IMR-90 (cell line): ENCODE results near the gene SYNE1. TPM values are rescaled to one million over a fixed set of nuclear protein-coding genes. Genes with fewer than 3 reads are reported as not detected.

Experiments used
- ATAC-seq: fragments of 200-7000 bp; cut with Tn5 transposase; 2 replicates; pipeline ENCODE4 v1.9.1; 2020; ENCODE audit warnings: low read depth, mild to moderate bottlenecking, moderate library complexity
- BruUV-seq: library from RNA; stranded (reverse); fragments of 400-500 nt; replicated peaks from 2 replicates; lab custom pipeline; 2021; lab: Mats Ljungman, UMichigan
- CTCF ChIA-PET: fragments of 300-600 bp; formaldehyde crosslinking; extraction: SDS; loops from one replicate; lab custom pipeline; 2021; ENCODE audit warnings: antibody characterized with exemption; lab: Yijun Ruan, JAX
- POLR2A ChIA-PET: fragments of 300-600 bp; sonication (Branson Sonifier 250); formaldehyde crosslinking; loops from one replicate; lab custom pipeline; 2022; ENCODE audit warnings: antibody characterized with exemption; ENCODE audit not compliant: unreplicated experiment; lab: Charles Lee
- DNase-seq: peaks from one replicate; pipeline ENCODE4 v3.0.0; 2013
- H2AFZ ChIP-seq: replicated peaks from 2 replicates; pipeline ENCODE3; 2013; ENCODE audit warnings: low read length, mild to moderate bottlenecking; ENCODE audit not compliant: poor library complexity
- H2AK5ac ChIP-seq: 2 replicates; pipeline ENCODE4 v1.6.1; 2013; ENCODE audit warnings: low read depth, low read length, inconsistent platforms
- H2AK9ac ChIP-seq: replicated peaks from 2 replicates; pipeline ENCODE3; 2013; ENCODE audit warnings: mild to moderate bottlenecking, low read depth, low read length, moderate library complexity; ENCODE audit not compliant: poor library complexity
- H2BK120ac ChIP-seq: 2 replicates; pipeline ENCODE4 v1.6.1; 2013; ENCODE audit warnings: low read depth, low read length, inconsistent platforms
- H2BK15ac ChIP-seq: 3 replicates; pipeline ENCODE4 v1.6.1; 2013; ENCODE audit warnings: low read depth, low read length, inconsistent platforms
- H2BK20ac ChIP-seq: 2 replicates; pipeline ENCODE4 v1.6.1; 2013; ENCODE audit warnings: low read depth, mild to moderate bottlenecking, inconsistent platforms, low read length, moderate library complexity
- H2BK5ac ChIP-seq: 2 replicates; pipeline ENCODE4 v1.6.1; 2013; ENCODE audit warnings: mild to moderate bottlenecking, low read depth, low read length, inconsistent platforms; ENCODE audit not compliant: poor library complexity, severe bottlenecking
- H3K14ac ChIP-seq: replicated peaks from 2 replicates; pipeline ENCODE4 v1.6.1; 2013; ENCODE audit warnings: low read depth, low read length, inconsistent platforms
- H3K18ac ChIP-seq: 2 replicates; pipeline ENCODE4 v1.6.1; 2013; ENCODE audit warnings: low read depth, low read length, control low read depth
- H3K23ac ChIP-seq: 2 replicates; pipeline ENCODE4 v1.6.1; 2013; ENCODE audit warnings: low read depth, low read length, inconsistent platforms
- H3K27ac ChIP-seq: 2 replicates; pipeline ENCODE4 v1.5.1; 2013; ENCODE audit warnings: mild to moderate bottlenecking, control low read depth, low read length; ENCODE audit not compliant: insufficient read depth
- H3K27me3 ChIP-seq: 2 replicates; pipeline ENCODE4 v1.6.1; 2013; ENCODE audit warnings: low read length; ENCODE audit not compliant: control insufficient read depth, insufficient read depth
- H3K36me3 ChIP-seq: 2 replicates; pipeline ENCODE4 v1.6.1; 2013; ENCODE audit warnings: low read length, mixed read lengths; ENCODE audit not compliant: control insufficient read depth, insufficient read depth
- H3K4ac ChIP-seq: 2 replicates; pipeline ENCODE4 v1.6.1; 2013; ENCODE audit warnings: low read depth, low read length, inconsistent platforms
- H3K4me1 ChIP-seq: 2 replicates; pipeline ENCODE4 v1.6.1; 2013; ENCODE audit warnings: low read length, mixed read lengths; ENCODE audit not compliant: control insufficient read depth, insufficient read depth
- H3K4me2 ChIP-seq: 2 replicates; pipeline ENCODE4 v1.6.1; 2013; ENCODE audit warnings: low read depth, mild to moderate bottlenecking, control low read depth, low read length, moderate library complexity
- H3K4me3 ChIP-seq: 2 replicates; pipeline ENCODE4 v1.5.1; 2013; ENCODE audit warnings: low read depth, mild to moderate bottlenecking, control low read depth, low read length, moderate library complexity; ENCODE audit not compliant: insufficient read depth
- H3K56ac ChIP-seq: 2 replicates; pipeline ENCODE4 v1.6.1; 2013; ENCODE audit warnings: low read length, inconsistent platforms; ENCODE audit not compliant: insufficient read depth; ENCODE audit errors: extremely low read depth
- H3K79me1 ChIP-seq, 2 experiments: 2 replicates each; pipeline ENCODE4 v1.6.1; 2013; ENCODE audit warnings: low read length in 2 of 2, inconsistent platforms in 1 of 2, low read depth in 1 of 2
- H3K9ac ChIP-seq: 2 replicates; pipeline ENCODE4 v1.6.1; 2013; ENCODE audit warnings: low read depth, low read length, control low read depth
- H3K9me1 ChIP-seq: 2 replicates; pipeline ENCODE4 v1.6.1; 2013; ENCODE audit warnings: low read length, inconsistent platforms; ENCODE audit not compliant: insufficient read depth
- H3K9me3 ChIP-seq: 2 replicates; pipeline ENCODE4 v1.6.1; 2013; ENCODE audit warnings: low read length; ENCODE audit not compliant: control insufficient read depth, insufficient read depth
- H4K20me1 ChIP-seq: 2 replicates; pipeline ENCODE4 v1.6.1; 2013; ENCODE audit warnings: low read length, inconsistent platforms; ENCODE audit not compliant: insufficient read depth
- H4K5ac ChIP-seq: 2 replicates; pipeline ENCODE4 v1.6.1; 2013; ENCODE audit warnings: mild to moderate bottlenecking, low read depth, low read length, control low read depth
- H4K8ac ChIP-seq, 2 experiments: 2 replicates each; pipeline ENCODE4 v1.6.1; 2013; ENCODE audit warnings: low read depth in 2 of 2, low read length in 2 of 2, control low read depth in 1 of 2, inconsistent platforms in 1 of 2
- H4K91ac ChIP-seq: 2 replicates; pipeline ENCODE4 v1.6.1; 2013; ENCODE audit warnings: low read depth, low read length, inconsistent platforms; ENCODE audit not compliant: insufficient read depth
- CEBPB ChIP-seq: IDR thresholded peaks from 2 replicates; pipeline ENCODE4 v1.6.1; 2012; ENCODE audit warnings: low read depth, low read length, improper control_type of control experiment
- CTCF ChIP-seq: conservative IDR thresholded peaks from 2 replicates; pipeline ENCODE4 v1.5.1; 2012; ENCODE audit warnings: mild to moderate bottlenecking, low read depth, low read length, improper control_type of control experiment
- FOS ChIP-seq: fragments of 150-350 bp; IDR thresholded peaks from 2 replicates; pipeline ENCODE4 v1.6.1; 2016; ENCODE audit warnings: low read depth, low read length
- MAZ ChIP-seq: IDR thresholded peaks from 2 replicates; pipeline ENCODE4 v1.6.1; 2012; ENCODE audit warnings: low read depth, mild to moderate bottlenecking, low read length, improper control_type of control experiment, moderate library complexity, borderline replicate concordance
- SMC3 ChIP-seq: fragments of 150-350 bp; IDR thresholded peaks from 2 replicates; pipeline ENCODE4 v1.6.1; 2016; ENCODE audit warnings: low read depth, mild to moderate bottlenecking, antibody characterized with exemption, low read length, moderate library complexity
- USF2 ChIP-seq: fragments of 150-350 bp; IDR thresholded peaks from 2 replicates; pipeline ENCODE4 v1.6.1; 2017; ENCODE audit warnings: mild to moderate bottlenecking, antibody characterized with exemption, low read length, low read depth
- WGBS, 2 experiments: methylation state at CpG; one replicate each; pipeline versions ENCODE4 v1.1.5 to v1.1.7; 2013; ENCODE audit warnings: missing lambda C conversion rate in 2 of 2; ENCODE audit not compliant: insufficient read length in 1 of 2; ENCODE audit errors: extremely low coverage in 2 of 2; 5-methylcytosine and 5-hydroxymethylcytosine counted together
- dilution Hi-C: fragments of 300-500 bp; cut with HindIII; formaldehyde crosslinking; loops from one replicate; pipeline ENCODE4 v1.14.3; 2018; ENCODE audit warnings: low sequenced_read_pairs; ENCODE audit not compliant: unreplicated experiment
- in situ Hi-C: fragments of 300-500 bp; cut with MboI; formaldehyde crosslinking; loops from 3 replicates; pipeline ENCODE4 v1.14.3; 2019; ENCODE audit warnings: low sequenced_read_pairs, inconsistent platforms, mixed read lengths
- intact Hi-C: fragments of 100-400 bp; cut with micrococcal nuclease; formaldehyde crosslinking; loops from 2 replicates; pipeline ENCODE4 v1.10.0; 2022
- polyA plus RNA-seq, 3 experiments: library from polyadenylated mRNA; depleted of rRNA; stranded (reverse); fragments of >200 nt; gene quantifications; 2 replicates each; pipeline ENCODE4 v1.2.3, GENCODE V29; 2012; ENCODE audit warnings: low replicate concordance in 1 of 3
- total RNA-seq: library from RNA; depleted of rRNA; stranded (reverse); fragments of >200 nt; gene quantifications from 2 replicates; pipeline ENCODE4 v1.2.3, GENCODE V29; 2012

Gene SYNE1
- total and polyA plus RNA-seq, 2 of the 4 experiments (the other 2 are of a cell fraction): 34.1 to 159 TPM

GRCh38 chr6:152509916-152510315 is 127.2 kb downstream of the SYNE1 start:
- no peaks in the 10 kb centered on the region for H3K36me3 ChIP-seq
- CTCF ChIA-PET: no interaction called here
- H4K5ac ChIP-seq: no peak overlapping the region
- no peaks in the 10 kb centered on the region for H3K4me1 ChIP-seq
- intact Hi-C loops: no loop called here
- H3K79me1 ChIP-seq: no peaks in the 10 kb centered on the region
- ATAC-seq: no peak
- H2BK15ac ChIP-seq: no peak overlapping the region
- no peak overlapping the region for H2BK5ac ChIP-seq
- H2BK120ac ChIP-seq: no peak overlapping the region
- no TSS peak for BruUV-seq
- no peak overlapping the region for H2AK9ac ChIP-seq
- H4K91ac ChIP-seq: no peak overlapping the region
- H3K9me1 ChIP-seq: no peaks in the 10 kb centered on the region
- no peak overlapping the region for H4K8ac ChIP-seq
- H2AK5ac ChIP-seq: no peak overlapping the region
- dilution Hi-C loops: no loop called here
- H3K56ac ChIP-seq: no peak overlapping the region
- H3K4me3 ChIP-seq: no peak overlapping the region
- no peak overlapping the region for H3K27ac ChIP-seq
- H3K4ac ChIP-seq: no peak overlapping the region
- POLR2A ChIA-PET: no interaction called here
- no peaks in the 10 kb centered on the region for H3K27me3 ChIP-seq
- no peak overlapping the region for H3K18ac ChIP-seq
- H2BK20ac ChIP-seq: no peak overlapping the region
- H2AFZ ChIP-seq: no peak overlapping the region
- H3K4me2 ChIP-seq: no peak overlapping the region
- H3K9me3 ChIP-seq: no peaks in the 10 kb centered on the region
- no peak overlapping the region for H3K23ac ChIP-seq
- no peak overlapping the region for H3K14ac ChIP-seq
- H3K9ac ChIP-seq: no peak overlapping the region
- in situ Hi-C loops: no loop called here
- no peak for DNase-seq
- WGBS, 2 experiments: 100% methylated on average over 1 of the region's 5 CpGs; no CpG with 5 or more reads in 1 of the 2 experiments
- TF ChIP-seq FOS (no peak), CEBPB (peak; percentile 89), MAZ (no peak), CTCF (no peak), USF2 (no peak), SMC3 (no peak)
- H4K20me1 ChIP-seq: no peaks in the 10 kb centered on the region
